SK-N-SH treated with all-trans-retinoic acid at 6 μM for 48 hours (cell line): Measurements from ENCODE around the gene GNS.

Experiments used
- ATAC-seq: fragments of 200-7000 bp; cut with Tn5 transposase; 3 replicates; pipeline ENCODE4 v1.9.1; 2020; ENCODE audit warnings: mild to moderate bottlenecking, moderate library complexity
- BACH2 ChIP-seq: fragments of 250-450 bp; sonication (Bioruptor Pico); IDR thresholded peaks from 2 replicates; pipeline ENCODE4 v1.9.0; 2021; ENCODE audit warnings: mild to moderate bottlenecking, borderline replicate concordance
- CSDC2 ChIP-seq: fragments of 250-450 bp; sonication (Bioruptor Pico); IDR thresholded peaks from 2 replicates; pipeline ENCODE4 v1.5.0; 2020; ENCODE audit warnings: mild to moderate bottlenecking, moderate library complexity
- GLIS3 ChIP-seq: fragments of 250-450 bp; sonication (Bioruptor Pico); IDR thresholded peaks from 2 replicates; pipeline ENCODE4 v1.5.0; 2020; ENCODE audit warnings: mild to moderate bottlenecking, moderate library complexity
- ISL1 ChIP-seq: fragments of 250-450 bp; sonication (Bioruptor Pico); IDR thresholded peaks from 2 replicates; pipeline ENCODE4 v2.1.2; 2022; ENCODE audit warnings: mild to moderate bottlenecking, moderate library complexity
- OSR1 ChIP-seq: fragments of 250-450 bp; sonication (Bioruptor Pico); IDR thresholded peaks from 2 replicates; pipeline ENCODE4 v1.8.0; 2022; ENCODE audit warnings: moderate library complexity, mild to moderate bottlenecking, inconsistent platforms
- PPARA ChIP-seq: fragments of 250-450 bp; sonication (Bioruptor Pico); IDR thresholded peaks from 2 replicates; pipeline ENCODE4 v1.5.0; 2020; ENCODE audit warnings: mild to moderate bottlenecking, borderline replicate concordance
- RARB ChIP-seq: fragments of 250-450 bp; sonication (Bioruptor Pico); IDR thresholded peaks from 2 replicates; pipeline ENCODE4 v1.8.0; 2021; ENCODE audit warnings: mild to moderate bottlenecking, moderate library complexity
- SNAI2 ChIP-seq: fragments of 250-450 bp; sonication (Bioruptor Pico); IDR thresholded peaks from 2 replicates; pipeline ENCODE4 v1.5.0; 2020; ENCODE audit warnings: mild to moderate bottlenecking, moderate library complexity
- TCF4 ChIP-seq: fragments of 250-450 bp; sonication (Bioruptor Pico); IDR thresholded peaks from 2 replicates; pipeline ENCODE4 v1.8.0; 2021; ENCODE audit warnings: mild to moderate bottlenecking, moderate library complexity, borderline replicate concordance
- TOX ChIP-seq: fragments of 250-450 bp; sonication (Bioruptor Pico); IDR thresholded peaks from 2 replicates; pipeline ENCODE4 v1.8.0; 2021; ENCODE audit warnings: mild to moderate bottlenecking, moderate library complexity, borderline replicate concordance
- ZC3H10 ChIP-seq: fragments of 250-450 bp; sonication (Bioruptor Pico); IDR thresholded peaks from 2 replicates; pipeline ENCODE4 v1.5.1; 2021; ENCODE audit warnings: mild to moderate bottlenecking, moderate library complexity
- ZFP3 ChIP-seq: fragments of 250-450 bp; sonication (Bioruptor Pico); IDR thresholded peaks from 2 replicates; pipeline ENCODE4 v1.5.0; 2020; ENCODE audit warnings: mild to moderate bottlenecking, moderate library complexity
- ZNF565 ChIP-seq: fragments of 450-650 bp; formaldehyde crosslinking; conservative IDR thresholded peaks from 2 replicates; pipeline ENCODE4 v1.5.0; 2020; ENCODE audit warnings: low read depth, mild to moderate bottlenecking, moderate library complexity
- ZNF70 ChIP-seq: fragments of 450-650 bp; formaldehyde crosslinking; IDR thresholded peaks from 2 replicates; pipeline ENCODE4 v1.5.0; 2020; ENCODE audit warnings: mild to moderate bottlenecking, moderate library complexity
- ZNF8 ChIP-seq: fragments of 450-650 bp; formaldehyde crosslinking; IDR thresholded peaks from 2 replicates; pipeline ENCODE4 v1.5.0; 2020; ENCODE audit warnings: mild to moderate bottlenecking, moderate library complexity
- TF ChIP-seq, protein P1 (sequence below): fragments of 250-450 bp; sonication (Bioruptor Pico); IDR thresholded peaks from 2 replicates; pipeline ENCODE4 v1.5.0; 2020; ENCODE audit warnings: mild to moderate bottlenecking, moderate library complexity
- TF ChIP-seq, protein P2 (sequence below): fragments of 250-450 bp; sonication (Bioruptor Pico); IDR thresholded peaks from 2 replicates; pipeline ENCODE4 v1.8.0; 2021; ENCODE audit warnings: low read depth, mild to moderate bottlenecking, moderate library complexity, borderline replicate concordance
- TF ChIP-seq, protein P3 (sequence below): fragments of 250-450 bp; sonication (Bioruptor Pico); IDR thresholded peaks from 2 replicates; pipeline ENCODE4 v1.5.1; 2021; ENCODE audit warnings: mild to moderate bottlenecking, moderate library complexity
- TF ChIP-seq, protein P4 (sequence below): fragments of 250-450 bp; sonication (Bioruptor Pico); IDR thresholded peaks from 2 replicates; pipeline ENCODE4 v1.5.1; 2020; ENCODE audit warnings: low read depth, mild to moderate bottlenecking, moderate library complexity
- TF ChIP-seq, protein P5 (sequence below): fragments of 250-450 bp; sonication (Bioruptor Pico); IDR thresholded peaks from 2 replicates; pipeline ENCODE4 v1.8.0; 2020; ENCODE audit warnings: mild to moderate bottlenecking, moderate library complexity, borderline replicate concordance

The GNS gene

DNA sequence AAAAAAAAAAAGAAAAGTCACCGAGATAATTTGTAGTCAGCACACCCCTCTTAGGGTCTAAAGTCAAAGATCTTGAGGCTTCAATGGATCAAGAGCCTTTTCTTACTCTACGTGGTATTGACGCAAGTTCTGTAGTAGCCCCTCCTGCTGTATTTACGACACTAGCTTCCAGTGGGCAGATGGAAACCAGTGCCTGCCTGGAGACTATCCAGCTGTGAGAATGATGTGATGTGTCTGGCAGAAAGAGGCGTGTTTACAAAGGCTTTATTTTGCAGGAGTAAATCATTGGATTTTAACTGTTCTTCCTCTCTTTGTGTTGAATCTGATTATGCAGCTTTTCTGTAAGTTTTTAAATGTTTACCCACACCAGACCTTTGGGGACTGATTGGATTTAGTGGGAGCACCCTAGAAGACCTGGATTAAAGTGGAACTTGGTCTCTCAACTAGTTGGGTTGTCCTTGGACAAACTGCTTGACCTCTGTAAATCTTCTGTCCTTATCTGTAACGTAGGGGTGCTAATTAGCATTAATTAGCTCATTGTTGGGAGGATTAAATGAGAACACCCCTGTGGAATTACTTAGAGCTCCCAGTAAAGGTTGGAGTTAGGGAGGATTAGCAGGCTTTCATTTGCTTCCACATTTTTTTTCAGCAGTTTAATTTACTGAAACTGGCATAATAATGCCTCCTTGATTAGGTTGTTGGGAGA lies 76.5 kb downstream of the GNS start:
- TF ChIP-seq, protein P1, sequence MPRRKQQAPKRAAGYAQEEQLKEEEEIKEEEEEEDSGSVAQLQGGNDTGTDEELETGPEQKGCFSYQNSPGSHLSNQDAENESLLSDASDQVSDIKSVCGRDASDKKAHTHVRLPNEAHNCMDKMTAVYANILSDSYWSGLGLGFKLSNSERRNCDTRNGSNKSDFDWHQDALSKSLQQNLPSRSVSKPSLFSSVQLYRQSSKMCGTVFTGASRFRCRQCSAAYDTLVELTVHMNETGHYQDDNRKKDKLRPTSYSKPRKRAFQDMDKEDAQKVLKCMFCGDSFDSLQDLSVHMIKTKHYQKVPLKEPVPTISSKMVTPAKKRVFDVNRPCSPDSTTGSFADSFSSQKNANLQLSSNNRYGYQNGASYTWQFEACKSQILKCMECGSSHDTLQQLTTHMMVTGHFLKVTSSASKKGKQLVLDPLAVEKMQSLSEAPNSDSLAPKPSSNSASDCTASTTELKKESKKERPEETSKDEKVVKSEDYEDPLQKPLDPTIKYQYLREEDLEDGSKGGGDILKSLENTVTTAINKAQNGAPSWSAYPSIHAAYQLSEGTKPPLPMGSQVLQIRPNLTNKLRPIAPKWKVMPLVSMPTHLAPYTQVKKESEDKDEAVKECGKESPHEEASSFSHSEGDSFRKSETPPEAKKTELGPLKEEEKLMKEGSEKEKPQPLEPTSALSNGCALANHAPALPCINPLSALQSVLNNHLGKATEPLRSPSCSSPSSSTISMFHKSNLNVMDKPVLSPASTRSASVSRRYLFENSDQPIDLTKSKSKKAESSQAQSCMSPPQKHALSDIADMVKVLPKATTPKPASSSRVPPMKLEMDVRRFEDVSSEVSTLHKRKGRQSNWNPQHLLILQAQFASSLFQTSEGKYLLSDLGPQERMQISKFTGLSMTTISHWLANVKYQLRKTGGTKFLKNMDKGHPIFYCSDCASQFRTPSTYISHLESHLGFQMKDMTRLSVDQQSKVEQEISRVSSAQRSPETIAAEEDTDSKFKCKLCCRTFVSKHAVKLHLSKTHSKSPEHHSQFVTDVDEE (CRISPR knock-in tag) = peak; percentile 92
- TF ChIP-seq ZNF8 (CRISPR knock-in tag) = no peak
- TF ChIP-seq ISL1 = 0 out of 2 replicates have a peak, but pooled peaks have one; percentile 25
- peak; percentile 93 for TF ChIP-seq TCF4 (CRISPR knock-in tag)
- ATAC-seq = peak; percentile 60; the same call in 2 of the 3 replicates

DNA sequence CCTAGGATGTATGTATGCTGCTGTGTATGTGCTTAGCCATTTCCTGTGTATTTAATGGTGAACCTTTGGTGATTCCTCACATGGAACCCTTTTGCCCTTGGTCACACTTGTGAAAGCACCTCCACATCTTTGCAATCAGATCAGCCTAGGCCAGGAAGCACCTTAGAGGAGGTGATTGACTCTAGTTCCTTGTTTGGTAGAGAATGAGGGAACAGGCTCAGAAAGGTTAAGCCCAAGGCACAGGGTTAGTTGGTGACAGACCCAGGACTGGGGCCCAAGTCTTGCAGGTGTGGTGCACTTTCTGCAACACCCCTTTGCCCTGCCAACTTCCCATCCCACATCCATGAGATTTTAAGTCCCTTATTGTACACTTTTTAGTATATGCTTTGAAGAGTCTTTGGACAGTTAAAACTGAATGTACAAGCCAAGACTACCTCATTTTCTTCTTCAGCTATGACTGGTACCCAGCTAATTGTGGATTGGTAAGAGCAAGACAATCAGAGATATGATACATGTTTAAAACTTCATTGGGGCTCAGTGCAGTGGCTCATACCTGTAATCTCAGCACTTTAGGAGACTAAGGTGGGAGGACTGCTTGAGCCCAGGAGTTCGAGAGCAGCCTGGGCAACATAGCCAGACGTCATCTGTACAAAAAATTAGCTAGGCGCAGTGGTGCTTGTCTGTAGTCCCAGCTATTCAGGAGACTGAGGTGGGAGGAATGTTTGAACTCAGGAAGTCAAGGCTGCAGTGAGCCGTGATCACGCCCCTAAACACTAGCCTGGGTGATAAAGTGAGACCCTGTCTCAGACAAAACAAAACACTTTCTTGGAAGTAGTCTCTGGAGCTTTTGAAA lies 77.8 kb downstream of the GNS start:
- ATAC-seq = no peak
- TF ChIP-seq, protein P2, sequence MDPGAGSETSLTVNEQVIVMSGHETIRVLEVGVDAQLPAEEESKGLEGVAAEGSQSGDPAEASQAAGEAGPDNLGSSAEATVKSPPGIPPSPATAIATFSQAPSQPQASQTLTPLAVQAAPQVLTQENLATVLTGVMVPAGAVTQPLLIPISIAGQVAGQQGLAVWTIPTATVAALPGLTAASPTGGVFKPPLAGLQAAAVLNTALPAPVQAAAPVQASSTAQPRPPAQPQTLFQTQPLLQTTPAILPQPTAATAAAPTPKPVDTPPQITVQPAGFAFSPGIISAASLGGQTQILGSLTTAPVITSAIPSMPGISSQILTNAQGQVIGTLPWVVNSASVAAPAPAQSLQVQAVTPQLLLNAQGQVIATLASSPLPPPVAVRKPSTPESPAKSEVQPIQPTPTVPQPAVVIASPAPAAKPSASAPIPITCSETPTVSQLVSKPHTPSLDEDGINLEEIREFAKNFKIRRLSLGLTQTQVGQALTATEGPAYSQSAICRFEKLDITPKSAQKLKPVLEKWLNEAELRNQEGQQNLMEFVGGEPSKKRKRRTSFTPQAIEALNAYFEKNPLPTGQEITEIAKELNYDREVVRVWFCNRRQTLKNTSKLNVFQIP = no peak
- TF ChIP-seq OSR1 (CRISPR knock-in tag) (no peak), ZNF565 (CRISPR knock-in tag) (no peak), TCF4 (CRISPR knock-in tag) (no peak), GLIS3 (CRISPR knock-in tag) (no peak), SNAI2 (CRISPR knock-in tag) (no peak), ZC3H10 (CRISPR knock-in tag) (no peak), RARB (no peak), PPARA (CRISPR knock-in tag) (no peak), ISL1 (no peak), ZFP3 (no peak), ZNF8 (CRISPR knock-in tag) (no peak), ZNF70 (no peak), TOX (CRISPR knock-in tag) (no peak), CSDC2 (CRISPR knock-in tag) (no peak), BACH2 (CRISPR knock-in tag) (no peak)
- TF ChIP-seq, protein P3, sequence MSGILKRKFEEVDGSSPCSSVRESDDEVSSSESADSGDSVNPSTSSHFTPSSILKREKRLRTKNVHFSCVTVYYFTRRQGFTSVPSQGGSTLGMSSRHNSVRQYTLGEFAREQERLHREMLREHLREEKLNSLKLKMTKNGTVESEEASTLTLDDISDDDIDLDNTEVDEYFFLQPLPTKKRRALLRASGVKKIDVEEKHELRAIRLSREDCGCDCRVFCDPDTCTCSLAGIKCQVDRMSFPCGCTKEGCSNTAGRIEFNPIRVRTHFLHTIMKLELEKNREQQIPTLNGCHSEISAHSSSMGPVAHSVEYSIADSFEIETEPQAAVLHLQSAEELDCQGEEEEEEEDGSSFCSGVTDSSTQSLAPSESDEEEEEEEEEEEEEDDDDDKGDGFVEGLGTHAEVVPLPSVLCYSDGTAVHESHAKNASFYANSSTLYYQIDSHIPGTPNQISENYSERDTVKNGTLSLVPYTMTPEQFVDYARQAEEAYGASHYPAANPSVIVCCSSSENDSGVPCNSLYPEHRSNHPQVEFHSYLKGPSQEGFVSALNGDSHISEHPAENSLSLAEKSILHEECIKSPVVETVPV (CRISPR knock-in tag) = no peak
- TF ChIP-seq, protein P4, sequence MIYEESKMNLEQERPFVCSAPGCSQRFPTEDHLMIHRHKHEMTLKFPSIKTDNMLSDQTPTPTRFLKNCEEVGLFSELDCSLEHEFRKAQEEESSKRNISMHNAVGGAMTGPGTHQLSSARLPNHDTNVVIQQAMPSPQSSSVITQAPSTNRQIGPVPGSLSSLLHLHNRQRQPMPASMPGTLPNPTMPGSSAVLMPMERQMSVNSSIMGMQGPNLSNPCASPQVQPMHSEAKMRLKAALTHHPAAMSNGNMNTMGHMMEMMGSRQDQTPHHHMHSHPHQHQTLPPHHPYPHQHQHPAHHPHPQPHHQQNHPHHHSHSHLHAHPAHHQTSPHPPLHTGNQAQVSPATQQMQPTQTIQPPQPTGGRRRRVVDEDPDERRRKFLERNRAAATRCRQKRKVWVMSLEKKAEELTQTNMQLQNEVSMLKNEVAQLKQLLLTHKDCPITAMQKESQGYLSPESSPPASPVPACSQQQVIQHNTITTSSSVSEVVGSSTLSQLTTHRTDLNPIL = no peak
- TF ChIP-seq, protein P5, sequence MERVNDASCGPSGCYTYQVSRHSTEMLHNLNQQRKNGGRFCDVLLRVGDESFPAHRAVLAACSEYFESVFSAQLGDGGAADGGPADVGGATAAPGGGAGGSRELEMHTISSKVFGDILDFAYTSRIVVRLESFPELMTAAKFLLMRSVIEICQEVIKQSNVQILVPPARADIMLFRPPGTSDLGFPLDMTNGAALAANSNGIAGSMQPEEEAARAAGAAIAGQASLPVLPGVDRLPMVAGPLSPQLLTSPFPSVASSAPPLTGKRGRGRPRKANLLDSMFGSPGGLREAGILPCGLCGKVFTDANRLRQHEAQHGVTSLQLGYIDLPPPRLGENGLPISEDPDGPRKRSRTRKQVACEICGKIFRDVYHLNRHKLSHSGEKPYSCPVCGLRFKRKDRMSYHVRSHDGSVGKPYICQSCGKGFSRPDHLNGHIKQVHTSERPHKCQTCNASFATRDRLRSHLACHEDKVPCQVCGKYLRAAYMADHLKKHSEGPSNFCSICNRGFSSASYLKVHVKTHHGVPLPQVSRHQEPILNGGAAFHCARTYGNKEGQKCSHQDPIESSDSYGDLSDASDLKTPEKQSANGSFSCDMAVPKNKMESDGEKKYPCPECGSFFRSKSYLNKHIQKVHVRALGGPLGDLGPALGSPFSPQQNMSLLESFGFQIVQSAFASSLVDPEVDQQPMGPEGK (CRISPR knock-in tag) = no peak
- TF ChIP-seq, protein P1 (CRISPR knock-in tag) = no peak
- TF ChIP-seq, all 23 proteins: peak for 0
